C4-2B (cell line): ENCODE results near the gene ADAMTSL1.

Experiments used
- H3K27ac ChIP-seq: fragments of 450-650 bp; 2 replicates; pipeline ENCODE4 v1.5.1; 2017
- CTCF ChIP-seq: fragments of 450-650 bp; conservative IDR thresholded peaks from 2 replicates; pipeline ENCODE4 v1.5.1; 2017; ENCODE audit warnings: mild to moderate bottlenecking
- ZFX ChIP-seq: fragments of 450-650 bp; IDR thresholded peaks from 2 replicates; pipeline ENCODE4 v1.6.1; 2017

ADAMTSL1 gene

GRCh38 chr9:18451406-18451805 is 22.5 kb upstream of the ADAMTSL1 start:
- TF ChIP-seq CTCF (no peak), ZFX (no peak)
- H3K27ac ChIP-seq, result no peak overlapping the region

GRCh38 chr9:18452276-18452675 is 21.7 kb upstream of the ADAMTSL1 start:
- TF ChIP-seq CTCF, result no peak
- no peak for TF ChIP-seq ZFX
- no peak overlapping the region for H3K27ac ChIP-seq

- TF ChIP-seq ZFX, result no peak
- TF ChIP-seq CTCF, result no peak
- no peak overlapping the region for H3K27ac ChIP-seq
Measured at GRCh38 chr9:18456624-18457237, 17.2 kb upstream of the ADAMTSL1 start.

GRCh38 chr9:18457510-18457909 is 16.4 kb upstream of the ADAMTSL1 start:
- TF ChIP-seq CTCF (no peak), ZFX (no peak)
- no peak overlapping the region for H3K27ac ChIP-seq

GRCh38 chr9:18459962-18460584 is 13.9 kb upstream of the ADAMTSL1 start:
- no peak overlapping the region for H3K27ac ChIP-seq

GRCh38 chr9:18461496-18461895 is 12.5 kb upstream of the ADAMTSL1 start:
- TF ChIP-seq ZFX (no peak), CTCF (no peak)
- H3K27ac ChIP-seq, result no peak overlapping the region

More at GRCh38 chr9:18459962-18460584, 13.9 kb upstream of the ADAMTSL1 start:
- TF ChIP-seq ZFX (no peak), CTCF (no peak)

- TF ChIP-seq ZFX, result no peak
- no peak for TF ChIP-seq CTCF
Measured at GRCh38 chr9:18463991-18464390, 10.0 kb upstream of the ADAMTSL1 start.

More at GRCh38 chr9:18463991-18464390, 10.0 kb upstream of the ADAMTSL1 start:
- H3K27ac ChIP-seq, result no peak overlapping the region
